ENCODE measurements around the gene CST1. TPM values are rescaled to one million over a fixed set of nuclear protein-coding genes. Genes with fewer than 3 reads are reported as not detected.
"Not testable (repeated sequence)": the region's sequence is repeated elsewhere in the genome, so short reads cannot be mapped to it uniquely, and the experiment has no call there.

Gene CST1
- total RNA-seq, 1 experiment from 2014 or later = 1.2 TPM

GRCh38 chr20:23746321-23746720 is 4.4 kb downstream of the CST1 start:
- CTCF ChIA-PET = no interaction called here
- intact Hi-C loops (cut with micrococcal nuclease; ENCODE audit: unreplicated experiment) = no loop called here
- BruUV-seq (replicated peaks) = no TSS peak
- no peaks in the 10 kb centered on the region for H3K27me3 Mint-ChIP-seq (ENCODE audit: unreplicated experiment)
- H3K9me3 Mint-ChIP-seq (ENCODE audit: low read depth, unreplicated experiment) = no peaks in the 10 kb centered on the region
- H3K4me1 Mint-ChIP-seq (ENCODE audit: low read depth, unreplicated experiment) = no peaks in the 10 kb centered on the region
- no peak overlapping the region for H3K27ac Mint-ChIP-seq (ENCODE audit: unreplicated experiment)
- DNase-seq = no peak
- H3K36me3 Mint-ChIP-seq (ENCODE audit: insufficient read depth, unreplicated experiment) = no peaks in the 10 kb centered on the region
- TF ChIP-seq CTCF (IDR thresholded peaks at IDR 0.05; ENCODE audit: unreplicated experiment) = no peak
- no peak overlapping the region for H3K4me3 Mint-ChIP-seq (ENCODE audit: low read depth, unreplicated experiment)

- CTCF ChIA-PET = no interaction called here
- Mint-ChIP-seq H3K4me3 (ENCODE audit: low read depth, unreplicated experiment) (no peak overlapping the region), H3K9me3 (ENCODE audit: low read depth, unreplicated experiment) (no peaks in the 10 kb centered on the region), H3K27me3 (ENCODE audit: unreplicated experiment) (no peaks in the 10 kb centered on the region), H3K27ac (ENCODE audit: unreplicated experiment) (no peak overlapping the region), H3K36me3 (ENCODE audit: insufficient read depth, unreplicated experiment) (no peaks in the 10 kb centered on the region), H3K4me1 (ENCODE audit: low read depth, unreplicated experiment) (no peaks in the 10 kb centered on the region)
- intact Hi-C loops (cut with micrococcal nuclease; ENCODE audit: unreplicated experiment) = no loop called here
- no peak for TF ChIP-seq CTCF (IDR thresholded peaks at IDR 0.05; ENCODE audit: unreplicated experiment)
- DNase-seq = no peak
- no TSS peak for BruUV-seq (replicated peaks)
Observed at GRCh38 chr20:23745247-23745646, 5.5 kb downstream of the CST1 start.

- no peaks in the 10 kb centered on the region for H3K4me1 Mint-ChIP-seq (ENCODE audit: low read depth, unreplicated experiment)
- no peaks in the 10 kb centered on the region for H3K27me3 Mint-ChIP-seq (ENCODE audit: unreplicated experiment)
- H3K4me3 Mint-ChIP-seq (ENCODE audit: low read depth, unreplicated experiment) = no peak overlapping the region
- CTCF ChIA-PET = no interaction called here
- no peaks in the 10 kb centered on the region for H3K9me3 Mint-ChIP-seq (ENCODE audit: low read depth, unreplicated experiment)
- intact Hi-C loops (cut with micrococcal nuclease; ENCODE audit: unreplicated experiment) = no loop called here
- H3K27ac Mint-ChIP-seq (ENCODE audit: unreplicated experiment) = no peak overlapping the region
- no TSS peak for BruUV-seq (replicated peaks)
- H3K36me3 Mint-ChIP-seq (ENCODE audit: insufficient read depth, unreplicated experiment) = no peaks in the 10 kb centered on the region
- DNase-seq = no peak
- no peak for TF ChIP-seq CTCF (IDR thresholded peaks at IDR 0.05; ENCODE audit: unreplicated experiment)
Observed at GRCh38 chr20:23744817-23745216, 5.9 kb downstream of the CST1 start.

- H3K36me3 Mint-ChIP-seq (ENCODE audit: insufficient read depth, unreplicated experiment); H3K27ac Mint-ChIP-seq (ENCODE audit: unreplicated experiment); DNase-seq; H3K4me1 Mint-ChIP-seq (ENCODE audit: low read depth, unreplicated experiment); CTCF ChIA-PET; H3K27me3 Mint-ChIP-seq (ENCODE audit: unreplicated experiment); H3K4me3 Mint-ChIP-seq (ENCODE audit: low read depth, unreplicated experiment); intact Hi-C loops (cut with micrococcal nuclease; ENCODE audit: unreplicated experiment); H3K9me3 Mint-ChIP-seq (ENCODE audit: low read depth, unreplicated experiment); BruUV-seq (replicated peaks): not testable (repeated sequence)
Observed at GRCh38 chr20:23735391-23735790, 15.3 kb downstream of the CST1 start.

- H3K36me3 Mint-ChIP-seq (ENCODE audit: insufficient read depth, unreplicated experiment) = not testable (repeated sequence)
Observed at GRCh38 chr20:23734949-23735348, 15.8 kb downstream of the CST1 start.

GRCh38 chr20:23734440-23734839 is 16.3 kb downstream of the CST1 start:
- H3K4me3 Mint-ChIP-seq (ENCODE audit: low read depth, unreplicated experiment); BruUV-seq (replicated peaks); H3K27ac Mint-ChIP-seq (ENCODE audit: unreplicated experiment); H3K9me3 Mint-ChIP-seq (ENCODE audit: low read depth, unreplicated experiment); intact Hi-C loops (cut with micrococcal nuclease; ENCODE audit: unreplicated experiment); H3K4me1 Mint-ChIP-seq (ENCODE audit: low read depth, unreplicated experiment); H3K27me3 Mint-ChIP-seq (ENCODE audit: unreplicated experiment); CTCF ChIA-PET; H3K36me3 Mint-ChIP-seq (ENCODE audit: insufficient read depth, unreplicated experiment); DNase-seq: not testable (repeated sequence)

More at GRCh38 chr20:23734949-23735348, 15.8 kb downstream of the CST1 start:
- BruUV-seq (replicated peaks); CTCF ChIA-PET; DNase-seq; intact Hi-C loops (cut with micrococcal nuclease; ENCODE audit: unreplicated experiment); H3K27me3 Mint-ChIP-seq (ENCODE audit: unreplicated experiment); H3K4me3 Mint-ChIP-seq (ENCODE audit: low read depth, unreplicated experiment); H3K27ac Mint-ChIP-seq (ENCODE audit: unreplicated experiment); H3K9me3 Mint-ChIP-seq (ENCODE audit: low read depth, unreplicated experiment); H3K4me1 Mint-ChIP-seq (ENCODE audit: low read depth, unreplicated experiment): not testable (repeated sequence)

Measured in Calu3 (cell line).